GM12872 (cell line): ENCODE measurements around the gene CRYZL1.

Source experiments
- CTCF ChIP-seq: IDR thresholded peaks from 3 replicates; pipeline ENCODE4 v1.5.1; 2011; ENCODE audit warnings: low read depth, mild to moderate bottlenecking, low read length, moderate library complexity; ENCODE audit not compliant: insufficient read depth

CRYZL1 gene

GRCh38 chr21:33546086-33546485, 95.5 kb downstream of the CRYZL1 start:
- TF ChIP-seq CTCF = no peak

- TF ChIP-seq CTCF = no peak
Measured at GRCh38 chr21:33544451-33545195, 96.9 kb downstream of the CRYZL1 start.

- no peak for TF ChIP-seq CTCF
Measured at GRCh38 chr21:33543505-33544129, 97.9 kb downstream of the CRYZL1 start.

- TF ChIP-seq CTCF = no peak
Measured at GRCh38 chr21:33542640-33543504, 98.7 kb downstream of the CRYZL1 start, which contains the start of gene SON. TSS of gene SON (plus strand) at chr21:33543038. CDS start at chr21:33543093, 55 bp downstream.

GRCh38 chr21:33541756-33542639, 99.5 kb downstream of the CRYZL1 start, which contains the start of gene GART:
TSS of gene GART (minus strand) at chr21:33542117. CDS start at chr21:33539315, 2,802 bp downstream.
- TF ChIP-seq CTCF = no peak

GRCh38 chr21:33541105-33541711, 100.3 kb downstream of the CRYZL1 start:
- TF ChIP-seq CTCF = no peak
